Right hindlimb (tissue), 1 donor: ENCODE results near the gene FRYL.
"Not testable (repeated sequence)": the region's sequence is repeated elsewhere in the genome, so short reads cannot be mapped to it uniquely, and the experiment has no call there.

Source experiments
- DNase-seq: peaks from one replicate; pipeline ENCODE4 v3.0.0-alpha.2; 2018

FRYL gene

DNA sequence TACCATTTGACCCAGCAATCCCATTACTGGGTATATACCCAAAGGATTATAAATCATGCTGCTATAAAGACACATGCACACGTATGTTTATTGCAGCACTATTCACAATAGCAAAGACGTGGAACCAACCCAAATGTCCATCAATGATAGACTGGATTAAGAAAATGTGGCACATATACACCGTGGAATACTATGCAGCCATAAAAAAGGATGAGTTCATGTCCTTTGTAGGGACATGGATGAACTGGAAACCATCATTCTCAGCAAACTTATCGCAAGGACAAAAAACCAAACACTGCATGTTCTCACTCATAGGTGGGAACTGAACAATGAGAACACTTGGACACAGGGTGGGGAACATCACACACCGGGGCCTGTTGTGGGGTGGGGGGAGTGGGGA lies 34.9 kb downstream of the FRYL start:
- DNase-seq, result not testable (repeated sequence)

DNA sequence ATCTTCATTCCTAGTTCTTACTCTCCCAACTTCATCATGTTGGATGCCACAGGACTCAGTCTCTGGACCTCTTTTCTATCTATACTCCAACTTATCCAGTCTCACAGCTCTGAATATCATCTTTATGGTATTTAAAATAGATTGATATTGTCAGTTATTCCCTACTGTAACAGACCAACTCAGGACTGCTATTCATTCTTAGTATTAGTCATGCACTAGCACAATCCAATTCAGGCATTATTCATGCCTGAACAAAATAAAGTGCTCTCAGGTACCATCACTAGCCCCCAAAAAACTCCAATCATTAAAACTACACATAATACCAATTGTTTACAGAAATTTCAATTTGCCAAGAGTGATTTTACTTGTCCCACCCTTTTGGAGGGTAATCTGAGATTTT lies 37.7 kb downstream of the FRYL start:
- DNase-seq, result no peak

DNA sequence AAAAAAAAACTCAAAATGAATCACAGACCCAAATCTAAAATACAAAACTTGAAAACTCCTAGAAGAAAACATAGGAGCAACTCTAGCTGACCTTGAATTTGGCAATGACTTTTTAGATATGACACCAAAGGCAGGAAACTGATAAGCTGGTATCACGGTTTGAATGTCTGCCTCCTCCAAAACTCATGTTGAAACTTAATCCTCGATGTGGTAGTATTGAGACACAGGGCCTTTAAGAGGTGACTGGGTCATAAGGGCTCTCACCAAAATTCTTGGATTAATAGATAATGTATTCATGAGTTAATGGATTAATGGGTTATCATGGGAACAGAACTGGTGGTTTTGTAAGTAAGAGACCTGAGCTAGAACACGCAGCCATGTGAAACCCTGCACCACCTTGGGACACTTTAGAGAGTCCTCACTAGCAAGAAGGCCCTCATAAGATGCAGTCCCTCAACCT lies 40.5 kb downstream of the FRYL start:
- DNase-seq, result no peak

DNA sequence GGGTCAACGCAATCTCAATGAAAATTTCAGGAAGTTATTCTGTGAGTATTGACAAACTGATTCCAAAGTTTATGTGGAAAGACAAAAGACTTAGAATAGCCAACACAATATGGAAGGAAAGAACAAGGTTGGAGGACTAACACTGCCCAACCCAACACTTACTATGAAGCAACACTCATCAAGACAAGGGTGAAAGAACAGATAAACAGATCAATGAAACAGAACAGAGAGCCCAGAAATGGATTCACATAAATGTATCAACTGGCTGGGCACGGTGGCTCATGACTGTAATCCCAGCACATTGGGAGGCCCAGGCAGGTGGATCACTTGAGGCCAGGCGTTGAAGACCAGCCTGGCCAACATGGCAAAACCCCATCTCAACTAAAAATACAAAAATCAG lies 41.2 kb downstream of the FRYL start:
- no peak for DNase-seq

DNA sequence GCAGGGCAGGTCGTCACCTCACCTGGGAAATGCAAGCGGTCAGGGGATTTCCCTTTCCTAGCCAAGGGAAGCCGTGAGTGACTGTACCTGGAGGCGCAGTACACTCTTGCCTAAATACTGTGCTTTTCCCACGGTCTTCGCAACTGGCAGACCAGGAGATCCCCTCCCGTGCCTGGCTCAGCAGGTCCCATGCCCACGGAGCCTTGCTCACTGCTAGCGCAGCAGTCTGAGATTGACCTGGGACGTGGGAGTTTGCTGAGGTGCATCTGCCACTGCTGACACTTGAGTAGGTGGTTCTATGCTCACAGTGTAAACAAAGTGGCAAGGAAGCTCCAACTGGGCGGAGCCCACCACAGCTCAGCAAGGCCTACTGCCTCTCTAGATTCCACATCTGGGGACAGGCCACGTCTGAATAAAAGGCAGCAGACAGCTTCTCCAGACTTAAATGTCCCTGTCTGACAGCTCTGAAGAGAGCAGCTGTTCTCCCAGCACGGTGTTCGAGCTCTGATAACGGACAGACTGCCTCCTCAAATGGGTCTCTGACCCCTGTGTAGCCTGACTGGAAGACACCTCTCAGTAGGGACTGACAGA lies 51.1 kb downstream of the FRYL start:
- not testable (repeated sequence) for DNase-seq

DNA sequence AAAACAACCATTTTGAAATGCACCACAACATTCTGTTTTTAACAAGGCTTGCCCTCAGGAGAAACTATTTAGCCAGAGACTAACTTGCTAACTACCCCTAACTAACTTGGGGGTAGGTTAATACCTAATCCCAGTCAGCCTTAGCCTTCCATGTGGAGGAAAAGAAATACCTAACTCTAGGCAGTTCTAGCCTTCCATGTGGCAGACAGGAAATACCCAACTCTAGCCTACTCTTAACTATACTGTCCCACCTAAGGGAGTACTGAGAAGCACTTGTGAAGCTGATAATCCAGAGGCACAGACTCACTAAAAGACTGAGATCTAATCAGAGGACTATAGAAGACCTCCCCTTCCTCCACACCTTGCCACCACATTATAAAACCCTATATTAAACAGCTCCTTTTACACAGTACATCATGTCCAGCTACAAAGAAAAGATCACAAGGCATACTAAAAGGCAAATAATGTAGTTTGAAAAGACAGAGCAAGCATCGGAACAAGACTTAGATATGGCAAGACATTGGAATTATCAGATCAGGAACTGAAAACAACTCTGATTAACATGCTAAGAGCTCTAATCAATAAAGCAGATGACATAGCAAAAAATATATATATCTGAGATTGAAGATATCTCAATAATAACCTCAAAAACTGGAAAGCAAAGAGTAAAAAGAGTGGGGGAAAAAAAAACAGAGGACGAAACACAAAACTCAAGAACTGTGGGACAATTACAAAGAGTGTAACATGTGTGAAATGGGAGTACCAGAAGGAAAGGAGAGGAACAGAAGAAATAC lies 52.2 kb downstream of the FRYL start:
- DNase-seq, result no peak

DNA sequence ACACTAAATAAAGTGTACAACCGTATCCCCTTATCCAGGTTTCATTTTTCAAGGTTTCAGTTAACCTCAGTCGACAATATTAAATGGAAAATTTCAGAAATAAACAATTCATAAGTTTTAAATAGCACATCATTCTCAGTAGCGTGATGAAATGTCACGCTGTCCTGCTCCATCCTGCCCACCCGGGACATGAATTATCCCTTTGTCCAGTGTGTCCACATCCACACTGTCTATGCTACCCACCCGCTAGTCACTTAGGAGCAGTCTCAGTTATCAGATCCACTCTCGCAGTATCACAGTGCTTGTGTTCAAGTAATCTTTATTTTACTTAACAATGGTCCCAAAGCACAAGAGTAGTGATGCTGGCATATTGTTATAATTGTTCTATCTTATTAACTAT lies 54.7 kb downstream of the FRYL start:
- DNase-seq, result no peak

DNA sequence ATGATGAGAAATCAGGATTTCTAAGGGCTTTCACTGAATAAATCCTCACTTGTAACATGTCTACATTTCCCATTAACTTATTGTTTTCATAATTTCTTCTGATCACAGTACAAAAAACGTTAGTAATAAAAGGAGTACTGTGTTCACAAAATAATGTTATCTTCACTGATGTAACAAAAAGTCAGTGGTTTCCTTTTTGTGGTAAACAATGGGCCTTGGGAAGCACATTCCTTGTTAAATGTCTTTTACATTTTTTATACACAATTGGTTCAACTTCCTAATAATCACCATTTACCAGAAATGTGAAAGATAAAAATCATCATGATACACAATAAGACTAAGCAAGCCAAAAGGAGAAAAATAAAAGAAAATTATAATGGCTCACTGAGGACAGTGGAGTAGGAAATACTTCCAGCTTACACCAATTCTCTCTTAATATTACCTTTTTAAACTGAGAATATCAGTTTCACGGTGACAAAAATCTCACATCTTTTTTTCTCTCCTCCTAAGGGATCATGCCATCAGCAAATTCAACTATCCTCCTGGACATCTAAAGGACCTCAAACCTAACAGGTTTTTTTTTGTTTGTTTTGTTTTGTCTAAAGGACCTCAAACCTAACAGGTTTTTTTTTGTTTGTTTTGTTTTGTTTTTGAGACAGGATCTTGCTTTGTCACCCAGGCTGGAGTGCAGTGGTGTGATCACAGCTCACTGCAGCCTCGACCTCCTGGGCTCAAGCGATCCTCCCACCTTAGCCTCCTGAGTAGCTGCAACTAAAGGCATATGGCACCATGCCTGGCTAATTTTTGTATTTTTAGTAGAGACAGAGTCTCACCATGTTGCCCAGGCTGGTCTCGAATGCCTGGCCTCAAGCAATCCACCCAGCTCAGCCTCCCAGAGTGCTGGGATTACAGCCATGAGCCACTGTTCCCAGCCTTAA lies 57.3 kb downstream of the FRYL start:
- DNase-seq, result no peak

DNA sequence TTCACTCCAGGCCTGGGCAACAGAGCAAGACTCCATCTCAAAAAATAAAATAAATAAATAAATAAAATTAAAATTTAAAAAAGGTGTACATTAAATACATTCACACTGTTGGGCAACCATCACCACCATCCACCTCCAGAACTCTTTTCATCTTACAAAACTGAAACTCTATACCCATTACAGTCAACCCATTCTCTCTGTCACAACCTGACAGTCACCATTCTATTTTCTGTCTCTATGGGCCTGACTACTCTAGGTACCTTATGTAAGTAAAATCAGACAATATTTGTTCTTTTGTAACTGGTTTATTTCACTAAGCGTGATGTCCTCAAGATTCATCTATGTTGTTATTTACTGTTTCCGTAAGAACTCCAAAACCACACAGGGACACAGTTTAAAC lies 59.6 kb downstream of the FRYL start:
- DNase-seq, result no peak

DNA sequence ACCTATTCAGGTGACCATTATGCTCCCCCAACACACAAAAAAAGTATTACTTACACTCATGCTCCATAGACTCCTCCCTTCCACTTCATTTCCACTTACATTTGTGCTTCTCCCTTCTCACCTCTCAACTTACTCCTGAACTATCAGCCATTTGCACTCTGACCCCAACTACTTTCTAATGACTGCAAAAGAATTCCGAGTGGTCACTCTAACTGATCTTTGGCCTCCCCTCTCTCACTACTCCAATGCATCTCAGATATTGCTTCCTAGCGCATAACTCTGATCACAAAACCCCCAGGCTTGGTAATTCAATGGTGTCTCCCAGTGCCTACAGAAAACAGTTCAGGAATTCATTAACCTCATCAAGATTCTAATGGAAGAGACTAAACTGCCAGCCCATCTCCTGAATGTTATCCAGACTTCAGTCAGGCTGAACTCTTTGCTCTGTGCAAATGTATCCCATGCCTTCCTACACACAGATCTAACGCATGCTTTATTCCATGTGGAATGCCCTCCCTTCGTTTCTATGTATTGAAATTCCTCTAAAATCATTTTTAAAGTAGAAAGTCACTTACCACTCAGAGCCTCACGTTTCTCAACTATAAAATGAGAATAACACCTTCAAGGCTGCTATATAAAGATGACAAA lies 61.1 kb downstream of the FRYL start:
- DNase-seq, result no peak

DNA sequence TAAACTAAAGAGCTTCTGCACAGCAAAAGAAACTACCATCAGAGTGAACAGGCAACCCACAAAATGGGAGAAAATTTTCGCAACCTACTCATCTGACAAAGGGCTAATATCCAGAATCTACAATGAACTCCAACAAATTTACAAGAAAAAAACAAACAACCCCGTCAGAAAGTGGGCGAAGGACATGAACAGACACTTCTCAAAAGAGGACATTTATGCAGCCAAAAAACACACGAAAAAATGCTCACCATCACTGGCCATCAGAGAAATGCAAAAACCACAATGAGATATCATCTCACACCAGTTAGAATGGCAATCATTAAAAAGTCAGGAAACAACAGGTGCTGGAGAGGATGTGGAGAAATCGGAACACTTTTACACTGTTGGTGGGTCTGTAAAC lies 63.8 kb downstream of the FRYL start:
- not testable (repeated sequence) for DNase-seq

DNA sequence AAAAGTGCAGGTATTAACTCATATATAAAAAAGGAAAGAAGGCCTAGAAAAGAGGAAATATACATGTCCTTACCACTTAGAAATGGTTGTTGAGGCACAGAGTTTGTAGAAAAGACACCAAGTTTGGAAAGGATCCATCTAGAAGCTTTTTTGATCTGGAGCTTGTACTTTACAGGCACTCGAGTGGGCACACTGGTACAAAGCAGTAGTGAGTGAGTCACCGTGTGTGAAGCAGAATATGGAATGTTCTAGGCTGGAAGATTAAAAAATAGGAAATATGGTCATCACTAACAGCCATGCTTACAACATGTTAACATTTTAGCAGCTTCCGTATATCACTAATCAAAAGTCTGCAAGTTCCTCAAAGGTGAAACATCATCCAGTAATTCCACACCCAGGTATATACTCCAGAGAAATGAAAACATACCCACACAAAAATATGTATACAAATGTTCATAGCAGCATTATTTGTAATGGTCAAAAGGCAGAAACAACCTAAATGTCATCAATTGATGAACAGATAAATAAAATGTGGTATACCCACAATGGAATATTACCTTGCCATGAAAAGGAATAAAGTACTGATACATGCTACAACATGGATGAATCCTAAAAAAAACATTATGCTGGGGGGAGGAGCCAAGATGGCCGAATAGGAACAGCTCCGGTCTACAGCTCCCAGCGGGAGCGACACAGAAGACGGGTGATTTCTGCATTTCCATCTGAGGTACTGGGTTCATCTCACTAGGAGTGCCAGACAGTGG lies 69.5 kb downstream of the FRYL start:
- DNase-seq, result no peak

DNA sequence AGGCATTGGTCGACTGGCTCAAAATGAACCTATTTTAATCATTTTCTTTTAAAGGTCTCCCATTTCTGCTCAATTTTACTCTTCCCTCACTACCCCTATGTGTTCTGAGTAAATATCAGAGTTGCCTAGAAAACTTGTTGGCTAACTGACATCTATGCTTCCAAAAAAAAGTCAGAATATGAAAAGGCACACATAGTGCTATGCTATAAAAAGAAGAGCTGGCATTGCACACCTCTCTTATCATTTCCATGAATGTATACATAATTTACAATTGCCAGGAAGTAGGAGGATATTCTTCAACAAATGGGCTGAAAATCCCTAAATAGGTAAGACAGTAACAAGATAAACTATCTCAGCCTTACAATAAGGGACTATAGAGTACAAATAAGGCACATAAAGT lies 70.2 kb downstream of the FRYL start:
- DNase-seq, result no peak

DNA sequence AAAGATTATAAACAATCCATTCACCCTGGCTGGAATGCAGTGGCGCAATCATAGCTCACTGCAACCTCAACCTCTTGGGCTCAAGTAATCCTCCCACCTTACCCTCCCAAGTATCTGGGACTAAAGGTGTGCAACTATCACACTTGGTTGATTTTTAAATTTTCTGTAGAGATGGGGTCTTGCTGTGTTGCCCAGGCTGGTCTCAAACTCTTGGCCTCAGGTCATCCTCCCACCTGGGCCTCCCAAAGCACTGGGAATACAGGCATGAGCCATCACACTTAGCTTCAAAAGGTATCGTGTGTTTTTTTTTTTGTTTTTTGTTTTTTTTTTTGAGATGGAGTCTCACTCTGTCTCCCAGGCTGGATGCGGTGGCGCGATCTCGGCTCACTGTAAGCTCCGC lies 71.5 kb downstream of the FRYL start:
- DNase-seq, result no peak

DNA sequence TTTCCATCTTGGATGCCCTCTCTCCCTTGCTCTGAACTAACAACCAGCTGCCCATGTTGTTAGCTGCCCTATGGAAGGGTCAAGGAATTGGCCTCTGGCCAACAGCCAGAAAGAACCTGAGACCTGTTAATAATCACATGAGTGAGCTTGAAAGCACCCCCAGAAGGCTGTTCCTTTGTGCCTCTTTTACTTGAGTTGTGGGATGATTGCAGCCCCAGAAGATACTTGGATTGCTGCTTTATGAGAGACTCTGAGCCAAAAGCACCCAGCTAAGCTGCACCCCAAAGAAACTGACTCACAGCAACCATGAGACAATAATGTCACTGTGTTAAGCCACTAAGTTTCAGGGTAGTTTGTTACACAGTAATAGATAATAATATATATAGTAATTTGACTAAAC lies 73.3 kb downstream of the FRYL start:
- no peak for DNase-seq

DNA sequence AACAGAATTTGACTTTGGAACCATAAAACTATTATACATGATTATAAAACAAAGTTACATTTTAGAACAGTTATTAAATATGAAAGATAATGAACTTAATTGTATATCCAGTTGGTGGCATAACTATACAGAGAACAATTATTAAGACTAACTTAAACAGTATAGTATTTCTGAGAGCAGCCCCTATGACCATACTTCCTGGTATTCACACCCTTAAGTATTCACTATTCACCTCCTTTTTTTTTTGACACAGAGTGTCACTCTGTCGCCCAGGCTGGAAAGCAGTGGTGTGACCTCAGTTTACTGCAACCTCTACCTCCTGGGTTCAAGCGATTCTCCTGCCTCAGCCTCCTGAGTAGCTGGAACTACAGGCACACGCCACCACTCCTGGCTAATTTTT lies 74.5 kb downstream of the FRYL start:
- DNase-seq, result no peak

DNA sequence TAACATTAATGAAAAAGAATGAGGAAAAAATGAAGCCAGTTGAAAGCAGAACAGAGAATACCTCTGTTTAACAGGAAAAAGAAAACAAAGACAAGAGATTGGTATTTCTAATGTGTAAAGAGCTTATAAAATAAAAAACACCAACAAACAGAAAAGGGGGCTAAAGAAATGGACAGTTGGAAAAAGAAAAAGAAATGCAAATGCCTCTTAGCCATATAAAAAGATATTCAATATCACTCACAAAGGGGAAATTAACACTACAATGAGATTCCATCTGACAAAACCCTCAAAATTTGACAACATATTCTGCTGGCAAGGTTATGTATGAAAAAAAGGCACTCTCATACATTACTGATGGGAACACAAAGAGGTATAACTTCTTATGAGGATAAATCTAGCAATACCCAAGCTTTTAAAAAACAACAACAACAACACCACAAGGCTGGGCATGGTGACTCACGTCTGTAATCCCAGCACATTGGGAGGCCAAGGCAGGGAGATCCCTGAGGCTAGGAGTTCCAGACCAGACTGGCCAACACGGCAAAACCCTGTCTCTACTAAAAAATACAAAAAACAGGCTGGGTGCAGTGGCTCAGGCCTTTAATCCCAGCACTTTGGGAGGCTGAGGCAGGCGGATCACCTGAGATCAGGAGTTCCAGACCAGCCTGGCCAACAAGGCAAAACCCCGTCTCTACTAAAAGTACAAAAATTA lies 75.8 kb downstream of the FRYL start:
- no peak for DNase-seq

DNA sequence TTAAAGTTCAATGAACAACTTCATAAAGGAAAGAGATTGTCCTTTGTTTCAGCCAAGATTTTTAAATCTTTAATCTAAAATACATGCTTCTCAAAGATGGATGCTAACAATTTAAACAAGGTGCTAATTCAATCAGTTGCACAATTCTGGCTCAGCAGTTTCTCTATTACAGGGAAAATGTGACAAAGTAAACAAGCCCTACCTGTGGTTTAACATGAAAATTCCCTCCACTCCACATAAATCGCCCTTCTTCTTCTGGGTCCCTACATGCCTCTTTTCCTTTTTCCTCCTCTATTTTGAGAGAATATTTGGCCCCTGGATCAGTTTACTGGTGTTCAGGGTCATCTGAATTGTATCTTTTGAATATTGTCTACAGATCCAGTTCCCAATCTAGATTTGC lies 80.6 kb downstream of the FRYL start:
- no peak for DNase-seq

DNA sequence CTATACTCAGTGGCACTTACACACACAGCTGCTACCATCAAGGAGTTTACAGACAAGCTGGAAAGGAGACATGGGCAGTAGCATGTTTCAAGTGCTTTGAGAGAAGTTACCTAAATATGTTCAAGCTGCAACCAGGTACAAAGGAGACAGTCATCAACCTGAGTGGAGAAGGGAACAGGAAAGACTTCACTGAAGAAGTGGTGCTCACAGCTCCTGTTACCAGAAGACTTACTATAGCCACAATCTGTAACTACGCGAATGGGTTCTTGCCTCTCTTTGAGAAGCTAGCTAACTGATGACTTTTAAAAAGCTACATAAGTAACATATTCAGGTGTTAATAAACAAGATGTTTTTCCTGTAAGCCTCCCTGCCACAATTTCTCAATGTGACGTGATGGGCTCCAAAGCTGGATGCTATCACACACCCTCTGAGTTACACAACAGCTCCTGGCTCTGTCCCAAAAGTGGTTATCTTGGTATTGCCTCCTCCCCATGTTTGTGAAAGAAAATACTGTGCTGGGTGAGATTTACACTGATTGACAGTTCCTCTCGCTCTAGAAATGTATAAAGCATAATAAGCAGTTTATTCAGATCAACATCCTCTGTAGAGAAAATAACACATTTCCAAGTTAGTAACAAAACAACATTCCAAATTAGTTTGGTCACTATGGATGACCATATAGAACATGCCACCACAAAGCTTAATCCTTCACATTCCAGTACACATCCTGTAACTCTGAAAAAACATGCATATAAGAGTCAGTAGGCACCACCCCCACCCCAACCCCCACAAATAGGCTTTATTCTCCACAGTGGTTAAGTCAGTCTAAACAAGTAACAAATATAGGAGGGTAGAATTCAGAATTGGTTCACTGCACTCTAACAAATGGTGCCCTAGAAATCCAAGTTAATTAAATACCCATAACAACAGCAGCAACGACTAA lies 81.8 kb downstream of the FRYL start:
- no peak for DNase-seq

DNA sequence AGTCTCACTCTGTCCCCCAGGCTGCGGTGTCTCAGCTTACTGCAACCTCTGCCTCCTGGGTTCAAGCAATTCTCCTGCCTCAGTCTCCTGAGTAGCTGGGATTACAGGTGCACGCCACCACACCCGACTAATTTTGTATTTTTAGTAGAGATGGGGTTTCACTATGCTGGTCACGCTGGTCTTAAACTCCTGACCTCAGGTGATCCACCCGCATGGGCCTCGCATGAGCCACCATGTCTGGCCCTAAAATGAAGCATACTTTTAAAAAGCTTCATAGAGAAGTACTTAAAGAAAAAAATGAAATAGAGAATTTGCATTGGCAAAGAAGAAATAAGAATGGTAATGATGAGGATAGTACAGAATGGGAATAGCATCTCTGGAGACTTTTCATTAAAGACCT lies 82.6 kb downstream of the FRYL start:
- DNase-seq, result not testable (repeated sequence)
